Endothelial cell (in vitro differentiated cells): ENCODE measurements around the gene NUCB1. TPM values are rescaled to one million over a fixed set of nuclear protein-coding genes. Genes with fewer than 3 reads are reported as not detected.

Experiments used
- DNase-seq: peaks from one replicate; pipeline ENCODE4 v3.0.0; 2021; ENCODE audit warnings: low spot score
- H3K27ac Mint-ChIP-seq: one replicate; pipeline ENCODE4 v1.8.0; 2021; ENCODE audit warnings: mixed read lengths, inconsistent platforms; ENCODE audit not compliant: unreplicated experiment
- H3K27me3 Mint-ChIP-seq: one replicate; pipeline ENCODE4 v1.8.0; 2021; ENCODE audit warnings: mild to moderate bottlenecking, moderate library complexity, mixed read lengths, inconsistent platforms; ENCODE audit not compliant: unreplicated experiment
- H3K36me3 Mint-ChIP-seq: one replicate; pipeline ENCODE4 v1.8.0; 2021; ENCODE audit warnings: mild to moderate bottlenecking, low read depth, mixed read lengths, inconsistent platforms; ENCODE audit not compliant: unreplicated experiment
- H3K4me1 Mint-ChIP-seq: one replicate; pipeline ENCODE4 v1.8.0; 2021; ENCODE audit warnings: mild to moderate bottlenecking, mixed read lengths, inconsistent platforms; ENCODE audit not compliant: unreplicated experiment
- H3K4me3 Mint-ChIP-seq: one replicate; pipeline ENCODE4 v1.8.0; 2021; ENCODE audit warnings: mild to moderate bottlenecking, mixed read lengths, inconsistent platforms; ENCODE audit not compliant: unreplicated experiment
- H3K9me3 Mint-ChIP-seq: one replicate; pipeline ENCODE4 v1.8.0; 2021; ENCODE audit warnings: mixed read lengths, inconsistent platforms; ENCODE audit not compliant: unreplicated experiment
- CTCF ChIP-seq: fragments of 200-600 bp; sonication (generic); IDR thresholded peaks from one replicate; pipeline ENCODE4 v1.5.0; 2021; ENCODE audit warnings: antibody characterized with exemption; ENCODE audit not compliant: unreplicated experiment
- total RNA-seq: library from RNA; stranded (reverse); fragmentation: NEBNext Ultra II Directional; extraction: Animal tissue kit (Norgen Biotek cat#: 25700); gene quantifications from one replicate; pipeline ENCODE4 v1.2.1, GENCODE V29; 2021; ENCODE audit not compliant: unreplicated experiment

The NUCB1 gene
- total RNA-seq, 1 donor from 2014 or later, result 244 TPM

- Mint-ChIP-seq H3K27me3 (peaks cover 21% of the 10 kb centered on the region), H3K9me3 (no peaks in the 10 kb centered on the region), H3K4me3 (peak overlapping the region; percentile 78), H3K4me1 (peaks cover 36% of the 10 kb centered on the region), H3K36me3 (peaks cover 23% of the 10 kb centered on the region), H3K27ac (no peak overlapping the region)
- DNase-seq, result no peak
- no peak for TF ChIP-seq CTCF
Measured at GRCh38 chr19:48968179-48968661, 68.1 kb downstream of the NUCB1 start.

DNA sequence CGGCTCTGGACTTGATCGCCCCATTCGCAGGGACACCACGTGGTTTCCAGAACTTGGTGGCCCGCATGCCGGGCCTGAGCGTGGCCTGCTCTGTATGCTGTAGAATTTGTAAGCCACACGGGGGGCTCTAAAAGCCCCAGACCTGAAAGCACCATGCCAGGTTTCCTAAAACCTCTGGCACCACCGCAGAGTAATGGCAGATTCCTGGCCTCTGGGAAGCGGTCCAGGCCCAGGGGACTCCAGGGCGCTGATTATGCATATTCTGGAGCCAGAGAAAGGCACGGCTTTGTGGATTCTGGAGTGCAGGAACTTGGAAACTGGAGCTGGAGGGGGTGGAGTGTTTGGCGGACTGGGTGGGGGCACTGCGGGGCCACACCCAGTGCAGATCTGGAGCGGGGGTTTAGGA is 68.7 kb downstream of the NUCB1 start:
- Mint-ChIP-seq H3K27ac (no peak overlapping the region), H3K9me3 (no peaks in the 10 kb centered on the region), H3K4me1 (peaks cover 32% of the 10 kb centered on the region), H3K36me3 (peaks cover 23% of the 10 kb centered on the region), H3K27me3 (peaks cover 21% of the 10 kb centered on the region), H3K4me3 (no peak overlapping the region)
- TF ChIP-seq CTCF, result no peak
- no peak for DNase-seq

GRCh38 chr19:48969276-48970138 is 69.4 kb downstream of the NUCB1 start:
- no peak for DNase-seq
- H3K36me3 Mint-ChIP-seq, result peaks cover 23% of the 10 kb centered on the region
- no peak overlapping the region for H3K27ac Mint-ChIP-seq
- peak overlapping the region; percentile 63 for H3K4me3 Mint-ChIP-seq
- peaks cover 16% of the 10 kb centered on the region for H3K27me3 Mint-ChIP-seq
- no peak for TF ChIP-seq CTCF
- H3K9me3 Mint-ChIP-seq, result no peaks in the 10 kb centered on the region
- peaks cover 25% of the 10 kb centered on the region for H3K4me1 Mint-ChIP-seq

DNA sequence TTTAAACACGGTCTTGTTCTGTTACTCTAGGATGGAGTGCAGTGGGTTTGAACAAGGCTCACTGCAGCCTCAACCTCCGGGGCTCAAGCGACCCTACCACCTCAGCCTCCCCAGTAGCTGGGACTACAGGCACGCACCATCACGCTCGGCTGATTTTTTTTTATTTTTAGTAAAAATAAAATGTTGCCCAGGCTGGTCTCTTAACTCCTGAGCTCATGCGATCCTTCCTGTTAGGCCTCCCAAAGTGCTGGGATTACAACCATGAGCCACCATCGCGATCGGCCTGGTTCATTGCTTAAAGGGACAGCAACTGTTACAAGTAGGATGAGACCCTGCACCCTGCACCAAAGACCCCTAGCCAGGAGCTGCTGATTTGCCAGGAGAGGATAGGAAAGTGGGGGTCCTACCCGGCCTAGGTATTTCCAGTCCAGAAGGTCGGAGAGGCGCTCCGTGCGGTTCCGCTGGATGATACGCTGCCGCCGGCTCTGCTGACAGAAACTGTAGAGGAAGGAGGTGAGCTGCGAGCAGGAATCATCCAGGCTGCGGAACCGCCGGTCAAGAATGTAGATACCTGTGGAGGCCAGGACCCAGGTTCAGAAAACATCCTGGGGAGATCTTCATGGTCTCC is 70.1 kb downstream of the NUCB1 start:
- peak overlapping the region; percentile 63 for H3K4me3 Mint-ChIP-seq

More for the DNA sequence above, 70.1 kb downstream of the NUCB1 start:
- TF ChIP-seq CTCF, result no peak
- DNase-seq, result no peak
- Mint-ChIP-seq H3K27ac (no peak overlapping the region), H3K36me3 (peaks cover 23% of the 10 kb centered on the region), H3K27me3 (peaks cover 10% of the 10 kb centered on the region), H3K4me1 (peaks cover 20% of the 10 kb centered on the region), H3K9me3 (no peaks in the 10 kb centered on the region)
